Activated CD8-positive, alpha-beta memory T cell treated with anti-CD3 and anti-CD28 coated beads, Interleukin-2, amount 50 U/mL, for 1 hour (primary cell): ENCODE results near the gene TLCD1.
"Not testable (repeated sequence)": the region's sequence is repeated elsewhere in the genome, so short reads cannot be mapped to it uniquely, and the experiment has no call there.

Source experiments
- DNase-seq: peaks from one replicate; pipeline ENCODE4 v3.0.0-alpha.2; 2020; ENCODE audit errors: extremely low read depth

Gene TLCD1

DNA sequence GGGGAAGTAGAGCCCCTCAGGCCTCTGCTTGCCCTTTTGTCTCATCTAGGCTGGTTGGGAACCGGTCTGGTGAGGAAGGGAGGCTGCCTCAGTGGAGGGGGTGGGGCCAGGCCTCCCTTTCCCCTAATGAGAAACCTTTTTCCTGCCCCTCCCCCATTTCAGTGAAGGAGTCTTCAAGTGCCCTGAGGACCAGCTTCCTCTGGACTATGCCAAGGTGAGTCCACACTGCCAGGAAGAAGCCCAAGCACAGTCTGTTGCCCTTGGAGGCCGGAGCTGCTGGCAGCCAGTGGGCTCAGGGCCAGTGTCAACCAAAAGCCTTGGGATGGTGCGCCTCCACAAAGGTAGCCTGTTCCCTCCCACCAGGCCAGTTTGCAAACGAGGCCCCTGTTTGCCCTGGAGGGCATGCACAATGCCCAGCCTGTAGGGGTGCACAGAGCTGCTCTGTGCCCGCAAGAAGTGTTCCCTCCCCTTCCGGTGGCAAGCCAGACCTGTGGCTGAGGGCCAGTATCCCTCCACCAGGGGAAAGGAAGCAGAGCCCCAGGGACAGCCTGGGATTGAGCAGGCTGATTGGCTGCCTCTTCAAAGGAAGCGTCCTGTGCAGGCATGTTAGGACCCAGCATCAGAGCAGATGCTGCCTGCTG lies 21.1 kb upstream of the TLCD1 start:
- no peak for DNase-seq

DNA sequence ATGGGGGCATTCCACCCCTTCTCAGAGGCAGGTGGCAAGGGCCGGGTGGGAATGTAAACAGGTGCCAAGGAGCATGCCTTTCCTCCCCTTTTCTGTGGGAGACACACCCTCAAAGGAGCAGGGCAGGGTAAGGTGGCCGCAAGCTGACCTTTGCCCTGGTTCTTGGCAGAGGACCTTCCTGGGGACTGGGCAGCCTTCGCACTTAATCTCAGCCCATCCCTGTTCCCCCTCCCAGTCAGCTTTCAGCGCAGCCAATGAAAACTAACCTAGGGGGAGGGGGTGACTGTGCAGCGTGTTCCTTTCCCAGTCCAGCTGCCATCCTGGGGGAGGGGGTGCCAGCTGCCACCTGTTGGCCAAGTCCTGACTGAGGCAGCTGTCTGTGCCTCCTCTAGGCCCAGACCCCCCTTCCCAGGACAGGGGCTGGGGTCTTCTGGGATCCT lies 20.6 kb upstream of the TLCD1 start:
- no peak for DNase-seq

GRCh38 chr17:28745786-28746411 lies 19.9 kb upstream of the TLCD1 start:
- DNase-seq, result no peak

DNA sequence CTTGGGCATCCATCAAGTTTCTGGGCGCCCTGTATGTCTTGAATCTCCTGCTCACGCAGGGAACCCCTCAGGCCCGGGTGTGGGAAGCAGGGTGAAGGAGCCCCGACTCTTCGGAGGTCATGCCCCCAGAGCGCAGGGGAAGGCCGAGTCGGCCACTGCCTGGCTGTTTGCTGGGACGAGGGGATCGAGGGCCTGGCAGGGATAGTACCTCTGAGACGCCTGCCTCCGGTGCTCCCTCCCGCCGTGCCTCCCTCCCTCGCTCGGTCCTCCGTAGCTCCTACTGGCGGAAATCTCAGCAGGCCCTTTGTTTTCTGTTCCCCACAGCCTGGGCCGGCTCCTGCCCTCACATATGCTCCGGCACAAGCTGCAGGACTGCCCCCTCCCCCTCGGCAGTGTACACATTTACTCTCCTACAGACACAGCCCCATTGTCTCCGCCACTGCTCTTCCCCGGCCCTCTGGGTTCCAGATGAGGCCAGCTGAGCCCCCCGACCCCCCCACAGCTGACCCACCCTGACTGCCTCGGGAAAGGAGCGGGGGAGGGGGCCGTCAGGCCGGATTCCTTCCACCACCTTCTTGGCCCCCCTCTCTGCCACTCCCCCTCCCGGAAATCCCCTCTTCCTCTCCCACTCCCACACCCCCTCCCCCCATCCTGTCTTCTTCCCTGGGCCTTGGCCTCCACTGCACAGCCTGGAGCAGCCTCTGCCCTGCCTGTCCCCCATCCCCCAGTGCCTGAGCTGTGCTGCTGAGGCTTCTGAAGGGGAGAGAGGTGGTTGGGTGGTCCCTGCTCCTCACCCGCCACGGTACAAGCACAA lies 19.1 kb upstream of the TLCD1 start:
- DNase-seq, result no peak

- no peak for DNase-seq
Measured at GRCh38 chr17:28744104-28744971, 18.3 kb upstream of the TLCD1 start.

- no peak for DNase-seq
Measured at GRCh38 chr17:28743243-28744103, 17.4 kb upstream of the TLCD1 start, which contains the start of gene TRAF4. Gene TRAF4, plus strand, starts transcription at chr17:28744011. Its CDS starts 102 bp downstream, at chr17:28744113.

DNA sequence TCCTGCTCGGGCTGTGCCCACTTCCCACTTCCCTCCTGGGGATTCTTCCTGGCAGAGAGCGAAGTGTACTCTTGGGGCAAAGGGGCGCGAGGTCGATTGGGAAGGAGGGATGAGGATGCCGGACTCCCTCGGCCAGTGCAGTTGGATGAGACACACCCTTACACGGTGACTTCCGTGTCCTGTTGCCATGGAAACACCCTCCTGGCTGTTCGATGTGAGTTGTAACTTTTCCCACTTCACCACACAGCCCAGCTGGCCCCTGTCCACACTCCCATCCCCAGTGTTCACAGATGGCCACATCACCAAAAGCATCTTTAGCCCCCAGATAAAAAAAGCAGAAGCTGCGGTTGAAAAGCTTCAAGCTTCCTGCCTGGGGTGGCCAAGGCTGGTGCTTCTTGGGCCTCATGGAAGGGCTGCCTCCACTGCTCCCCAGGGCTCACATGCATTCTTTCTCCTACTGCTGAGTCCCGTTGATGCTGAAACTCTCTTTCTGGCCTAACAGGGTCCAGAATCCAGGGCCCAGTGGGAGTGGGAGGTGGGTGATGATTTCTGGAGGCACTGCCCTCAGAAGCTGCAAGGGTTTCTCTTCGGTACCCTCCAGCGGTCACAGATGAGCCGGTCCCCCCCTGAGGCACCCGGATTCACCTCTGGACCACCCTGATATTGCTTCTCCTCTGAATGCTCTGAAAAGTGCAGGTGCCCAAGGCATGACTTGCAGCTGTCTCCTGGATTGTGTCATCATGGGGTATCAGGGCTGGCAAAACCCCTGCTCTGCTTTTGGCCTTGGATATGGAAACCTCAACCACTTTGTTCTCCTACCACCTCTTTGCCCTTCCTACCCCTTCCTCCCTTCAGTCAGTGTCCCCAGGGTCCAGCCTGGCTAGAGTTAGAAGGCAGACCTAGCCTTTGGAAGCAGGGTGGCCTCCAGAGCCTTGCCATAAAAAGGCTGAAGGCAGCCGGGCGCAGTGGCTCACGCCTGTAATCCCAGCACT lies 15.6 kb upstream of the TLCD1 start:
- DNase-seq, result no peak

DNA sequence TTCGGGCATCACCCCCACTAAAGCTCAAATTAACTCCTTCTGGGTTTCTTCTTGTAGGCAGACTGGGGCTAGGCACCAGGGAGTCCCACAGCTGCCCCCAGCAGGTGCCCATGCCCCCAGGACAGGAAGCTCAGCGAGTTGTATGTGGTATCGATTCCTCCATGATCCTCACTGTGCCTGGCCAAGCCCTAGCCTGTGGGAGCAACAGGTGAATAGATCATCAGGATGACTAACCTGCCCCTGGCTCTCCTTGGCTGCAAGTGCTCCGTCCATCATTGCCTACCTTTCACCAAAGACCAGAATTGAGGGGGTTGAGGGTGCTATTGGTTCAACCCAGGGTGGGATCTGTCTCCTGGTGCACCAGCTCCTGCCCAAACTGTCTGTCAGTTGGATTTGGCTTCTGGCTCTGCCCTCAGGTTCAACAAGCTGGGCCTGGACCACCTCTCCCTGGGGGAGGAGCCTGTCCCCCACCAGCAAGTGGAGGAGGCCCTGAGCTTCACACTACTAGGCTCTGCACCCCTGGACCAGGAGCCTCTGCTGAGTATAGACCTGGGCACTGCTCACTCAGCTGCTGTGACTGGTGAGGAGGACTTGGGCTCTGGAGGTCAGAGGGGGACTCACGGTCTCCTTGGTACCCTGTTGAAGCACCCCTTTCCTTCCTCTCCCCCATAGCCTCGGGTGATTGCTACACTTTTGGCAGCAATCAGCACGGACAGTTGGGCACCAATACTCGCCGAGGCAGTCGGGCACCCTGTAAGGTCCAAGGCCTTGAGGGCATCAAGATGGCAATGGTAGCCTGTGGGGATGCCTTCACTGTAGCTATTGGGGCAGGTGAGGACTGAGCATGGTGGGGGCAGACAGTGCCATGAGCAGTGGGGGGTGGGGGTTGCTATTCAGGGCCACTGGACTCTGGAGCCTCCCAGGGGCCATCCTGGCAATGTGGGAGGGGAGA lies 14.6 kb upstream of the TLCD1 start:
- no peak for DNase-seq

DNA sequence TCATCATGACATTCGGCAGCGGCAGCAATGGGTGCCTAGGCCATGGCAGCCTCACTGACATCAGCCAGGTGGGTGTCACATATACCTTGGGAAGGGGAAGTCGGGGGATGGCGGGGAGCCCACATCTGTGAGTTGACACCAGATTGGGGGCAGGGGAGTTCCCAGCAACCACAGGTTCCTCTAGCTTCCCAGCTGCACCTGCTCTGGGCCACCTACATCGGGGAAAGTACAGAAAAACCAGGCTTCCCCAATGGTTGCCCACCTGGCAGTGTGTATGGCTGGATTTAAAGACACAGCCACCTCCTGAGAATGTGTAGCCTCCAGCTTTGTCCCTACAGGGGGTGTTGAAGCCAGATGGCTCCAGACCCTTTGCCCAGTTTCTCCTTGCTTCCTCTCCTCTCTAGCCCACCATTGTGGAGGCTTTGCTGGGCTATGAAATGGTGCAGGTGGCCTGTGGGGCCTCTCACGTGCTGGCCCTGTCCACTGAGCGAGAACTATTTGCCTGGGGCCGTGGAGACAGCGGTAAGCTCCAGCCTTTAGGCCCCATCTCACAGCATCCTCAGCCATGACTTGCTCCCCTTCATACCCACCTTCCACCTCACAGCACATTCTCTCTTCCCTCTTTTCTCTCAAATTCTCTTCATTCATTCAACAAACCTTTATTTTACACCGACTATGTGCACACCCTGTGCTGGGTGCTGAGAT lies 12.8 kb upstream of the TLCD1 start:
- no peak for DNase-seq

- no peak for DNase-seq
Measured at GRCh38 chr17:28737770-28738679, 12.0 kb upstream of the TLCD1 start.

DNA sequence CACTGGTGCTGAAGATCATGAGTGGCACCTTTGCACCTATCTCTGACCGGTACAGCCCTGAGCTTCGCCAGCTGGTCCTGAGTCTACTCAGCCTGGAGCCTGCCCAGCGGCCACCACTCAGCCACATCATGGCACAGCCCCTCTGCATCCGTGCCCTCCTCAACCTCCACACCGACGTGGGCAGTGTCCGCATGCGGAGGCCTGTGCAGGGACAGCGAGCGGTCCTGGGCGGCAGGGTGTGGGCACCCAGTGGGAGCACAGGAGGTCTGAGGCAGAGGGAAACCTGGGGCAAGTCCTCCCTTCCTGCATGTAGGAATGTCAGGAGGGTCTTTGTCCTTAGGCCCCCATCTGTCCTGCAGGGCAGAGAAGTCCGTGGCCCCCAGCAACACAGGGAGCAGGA lies 11.3 kb upstream of the TLCD1 start:
- no peak for DNase-seq

GRCh38 chr17:28735913-28736769 lies 10.1 kb upstream of the TLCD1 start:
- not testable (repeated sequence) for DNase-seq

- DNase-seq, result no peak
Measured at GRCh38 chr17:28735242-28735722, 9.2 kb upstream of the TLCD1 start.

GRCh38 chr17:28734712-28735241 lies 8.7 kb upstream of the TLCD1 start:
- DNase-seq, result no peak

DNA sequence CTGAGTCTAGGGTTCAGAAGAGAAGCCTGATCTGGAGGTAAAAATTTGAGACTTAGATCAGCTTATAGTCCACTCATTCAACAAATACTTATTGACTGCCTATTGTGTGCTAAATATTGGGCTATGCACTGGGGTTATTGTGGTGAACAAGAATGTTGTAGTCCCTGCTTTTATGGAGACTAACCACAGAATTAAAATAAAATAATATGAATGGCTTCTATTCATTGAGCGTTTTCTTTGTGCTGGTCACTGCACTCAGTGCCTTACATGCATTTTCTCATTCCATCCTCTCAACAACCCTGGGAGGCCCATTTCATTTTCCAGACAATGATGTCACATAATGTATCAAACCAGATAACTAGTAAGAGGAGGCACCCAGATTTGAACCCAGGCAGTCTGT lies 7.3 kb upstream of the TLCD1 start:
- no peak for DNase-seq
